Measurements from ENCODE around the gene TCF4.

TCF4 gene

DNA sequence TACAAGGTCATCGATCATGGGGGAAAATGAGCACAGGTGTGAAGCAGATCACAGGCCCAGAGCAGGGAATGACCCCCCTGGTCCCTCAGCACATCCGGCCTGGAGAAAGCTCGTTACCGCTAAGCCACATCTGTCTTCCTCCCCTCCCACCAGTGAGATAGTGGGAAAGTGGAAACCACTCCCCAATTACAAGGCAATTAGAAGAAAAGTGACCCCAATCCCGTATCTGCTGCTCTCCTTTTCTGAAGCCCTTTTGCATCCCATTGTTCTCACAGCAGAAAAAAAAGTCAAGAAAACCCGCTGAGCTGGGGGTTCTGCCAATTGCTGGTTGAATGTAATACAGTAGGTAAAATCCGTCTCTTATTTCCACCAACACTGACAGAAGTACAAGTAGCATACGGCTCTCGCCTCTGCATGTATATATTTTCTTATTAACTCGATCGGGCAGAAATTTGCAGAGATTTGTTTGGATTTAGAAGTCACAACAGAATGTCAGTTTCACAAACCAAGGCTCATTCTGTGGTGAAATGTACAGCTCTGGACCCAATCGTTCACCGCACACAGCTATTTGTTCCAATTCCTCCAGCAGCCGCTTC, 287.0 kb downstream of the TCF4 start:
- no peaks in the 10 kb centered on the region for H3K4me1 ChIP-seq (ENCODE audit: low read length)

DNA sequence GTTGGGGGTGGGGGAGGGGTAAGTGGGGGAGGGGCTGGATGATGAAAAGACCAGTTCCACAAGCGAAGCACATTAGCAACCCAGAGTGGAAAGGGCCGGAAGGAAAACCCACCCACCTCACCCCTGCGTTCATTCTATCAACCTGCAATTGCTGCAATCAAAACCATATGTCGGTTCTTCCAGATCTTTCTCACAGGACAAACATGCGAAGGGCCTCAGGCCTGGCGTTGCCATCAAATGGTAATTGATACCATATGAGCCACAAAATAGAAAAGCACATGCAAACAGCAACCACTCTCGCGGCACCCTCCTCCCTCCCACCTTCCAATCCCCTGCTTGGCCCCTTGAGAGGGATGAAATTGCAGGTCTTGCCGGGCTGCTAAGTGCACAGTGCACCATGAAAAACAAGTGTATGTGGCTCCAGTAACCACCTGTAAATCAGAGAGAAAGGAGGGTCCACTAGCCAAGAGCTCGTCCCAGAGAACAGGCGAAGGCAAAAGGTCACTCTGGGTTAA, 287.5 kb downstream of the TCF4 start:
- Histone ChIP-seq H3K27ac (ENCODE audit: low read length) (no peak overlapping the region), H3K36me3 (replicated peaks; ENCODE audit: insufficient read depth, low read length) (0 out of 2 replicates have a peak, but pooled peaks cover 3% of the 10 kb centered on the region), H3K9me2 (replicated peaks; ENCODE audit: insufficient read depth, low read length) (no peaks in the 10 kb centered on the region), H3K79me2 (ENCODE audit: low read length) (peaks cover 99% of the 10 kb centered on the region), H3K4me2 (ENCODE audit: low read depth, low read length) (no peak overlapping the region), H3K4me1 (ENCODE audit: low read length) (no peaks in the 10 kb centered on the region), H3F3A (ENCODE audit: insufficient read depth, low read length) (no peaks in the 10 kb centered on the region), H2AFZ (ENCODE audit: low read length) (no peak overlapping the region), H4K20me1 (ENCODE audit: insufficient read depth, low read length) (peaks cover 3% of the 10 kb centered on the region; the same call in 1 of the 2 replicates), H3K4me3 (ENCODE audit: low read length) (no peak overlapping the region), H3K27me3 (replicated peaks; ENCODE audit: insufficient read depth, low read length) (no peaks in the 10 kb centered on the region), H3K9ac (ENCODE audit: low read length) (no peak overlapping the region), H3K9me3 (replicated peaks; ENCODE audit: insufficient read depth, low read length) (no peaks in the 10 kb centered on the region)
- no peak for DNase-seq
- TF ChIP-seq EZH2 (optimal IDR thresholded peaks at IDR 0.05; ENCODE audit: low read depth, low read length): no peak
- TF ChIP-seq, protein P1, sequence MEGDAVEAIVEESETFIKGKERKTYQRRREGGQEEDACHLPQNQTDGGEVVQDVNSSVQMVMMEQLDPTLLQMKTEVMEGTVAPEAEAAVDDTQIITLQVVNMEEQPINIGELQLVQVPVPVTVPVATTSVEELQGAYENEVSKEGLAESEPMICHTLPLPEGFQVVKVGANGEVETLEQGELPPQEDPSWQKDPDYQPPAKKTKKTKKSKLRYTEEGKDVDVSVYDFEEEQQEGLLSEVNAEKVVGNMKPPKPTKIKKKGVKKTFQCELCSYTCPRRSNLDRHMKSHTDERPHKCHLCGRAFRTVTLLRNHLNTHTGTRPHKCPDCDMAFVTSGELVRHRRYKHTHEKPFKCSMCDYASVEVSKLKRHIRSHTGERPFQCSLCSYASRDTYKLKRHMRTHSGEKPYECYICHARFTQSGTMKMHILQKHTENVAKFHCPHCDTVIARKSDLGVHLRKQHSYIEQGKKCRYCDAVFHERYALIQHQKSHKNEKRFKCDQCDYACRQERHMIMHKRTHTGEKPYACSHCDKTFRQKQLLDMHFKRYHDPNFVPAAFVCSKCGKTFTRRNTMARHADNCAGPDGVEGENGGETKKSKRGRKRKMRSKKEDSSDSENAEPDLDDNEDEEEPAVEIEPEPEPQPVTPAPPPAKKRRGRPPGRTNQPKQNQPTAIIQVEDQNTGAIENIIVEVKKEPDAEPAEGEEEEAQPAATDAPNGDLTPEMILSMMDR (IDR thresholded peaks at IDR 0.05; ENCODE audit: low read length): no peak
- TF ChIP-seq EZH2phosphoT487 (IDR thresholded peaks at IDR 0.05; ENCODE audit: low read length): no peak

More for the DNA sequence above, 287.0 kb downstream of the TCF4 start:
- H3K4me2 ChIP-seq (ENCODE audit: low read depth, low read length): no peak overlapping the region
- no peaks in the 10 kb centered on the region for H3F3A ChIP-seq (ENCODE audit: insufficient read depth, low read length)
- H3K27me3 ChIP-seq (replicated peaks; ENCODE audit: insufficient read depth, low read length): no peaks in the 10 kb centered on the region
- H2AFZ ChIP-seq (ENCODE audit: low read length): no peak overlapping the region
- H3K9me3 ChIP-seq (replicated peaks; ENCODE audit: insufficient read depth, low read length): no peaks in the 10 kb centered on the region
- peaks cover 3% of the 10 kb centered on the region; the same call in 1 of the 2 replicates for H4K20me1 ChIP-seq (ENCODE audit: insufficient read depth, low read length)
- no peaks in the 10 kb centered on the region for H3K9me2 ChIP-seq (replicated peaks; ENCODE audit: insufficient read depth, low read length)
- H3K36me3 ChIP-seq (replicated peaks; ENCODE audit: insufficient read depth, low read length): 0 out of 2 replicates have a peak, but pooled peaks cover 3% of the 10 kb centered on the region
- H3K4me3 ChIP-seq (ENCODE audit: low read length): no peak overlapping the region
- H3K79me2 ChIP-seq (ENCODE audit: low read length): peaks cover 99% of the 10 kb centered on the region
- no peak overlapping the region for H3K27ac ChIP-seq (ENCODE audit: low read length)
- H3K9ac ChIP-seq (ENCODE audit: low read length): no peak overlapping the region
- DNase-seq: no peak
- TF ChIP-seq EZH2phosphoT487 (IDR thresholded peaks at IDR 0.05; ENCODE audit: low read length): no peak
- TF ChIP-seq, protein P1 (IDR thresholded peaks at IDR 0.05; ENCODE audit: low read length): no peak
- no peak for TF ChIP-seq EZH2 (optimal IDR thresholded peaks at IDR 0.05; ENCODE audit: low read depth, low read length)

GRCh38 chr18:55296778-55297177, 291.2 kb downstream of the TCF4 start:
- Histone ChIP-seq H3F3A (ENCODE audit: insufficient read depth, low read length) (no peaks in the 10 kb centered on the region), H3K27me3 (replicated peaks; ENCODE audit: insufficient read depth, low read length) (no peaks in the 10 kb centered on the region), H3K79me2 (ENCODE audit: low read length) (peaks cover 96% of the 10 kb centered on the region), H2AFZ (ENCODE audit: low read length) (no peak overlapping the region), H3K36me3 (replicated peaks; ENCODE audit: insufficient read depth, low read length) (0 out of 2 replicates have a peak, but pooled peaks cover 3% of the 10 kb centered on the region), H4K20me1 (ENCODE audit: insufficient read depth, low read length) (peaks cover 3% of the 10 kb centered on the region; the same call in 1 of the 2 replicates), H3K4me3 (ENCODE audit: low read length) (no peak overlapping the region), H3K4me2 (ENCODE audit: low read depth, low read length) (no peak overlapping the region), H3K4me1 (ENCODE audit: low read length) (no peaks in the 10 kb centered on the region), H3K27ac (ENCODE audit: low read length) (no peak overlapping the region), H3K9me3 (replicated peaks; ENCODE audit: insufficient read depth, low read length) (no peaks in the 10 kb centered on the region), H3K9ac (ENCODE audit: low read length) (no peak overlapping the region), H3K9me2 (replicated peaks; ENCODE audit: insufficient read depth, low read length) (no peaks in the 10 kb centered on the region)
- no peak for TF ChIP-seq EZH2 (optimal IDR thresholded peaks at IDR 0.05; ENCODE audit: low read depth, low read length)
- TF ChIP-seq EZH2phosphoT487 (IDR thresholded peaks at IDR 0.05; ENCODE audit: low read length): no peak
- TF ChIP-seq, protein P1 (IDR thresholded peaks at IDR 0.05; ENCODE audit: low read length): no peak
- no peak for DNase-seq
